H9 (cell line): ENCODE results near the gene FBXO31. TPM values are rescaled to one million over a fixed set of nuclear protein-coding genes. Genes with fewer than 3 reads are reported as not detected.

Source experiments
- DNase-seq: peaks from one replicate; pipeline ENCODE4 v3.0.0-alpha.2; 2017
- H2AFZ ChIP-seq: one replicate; pipeline ENCODE4 v1.6.1; 2013; ENCODE audit warnings: mild to moderate bottlenecking, low read length, control low read depth, moderate library complexity
- H2AK5ac ChIP-seq: 2 replicates; pipeline ENCODE4 v1.6.1; 2013; ENCODE audit warnings: low read length, control low read depth, mixed read lengths; ENCODE audit not compliant: insufficient read length
- H2BK120ac ChIP-seq: one replicate; pipeline ENCODE4 v1.6.1; 2013; ENCODE audit warnings: low read depth, mild to moderate bottlenecking, low read length, control low read depth, inconsistent platforms; ENCODE audit not compliant: poor library complexity, severe bottlenecking
- H2BK12ac ChIP-seq: 2 replicates; pipeline ENCODE4 v1.6.1; 2013; ENCODE audit warnings: low read length, control low read depth, mixed read lengths, low read depth; ENCODE audit not compliant: insufficient read length
- H2BK15ac ChIP-seq: 2 replicates; pipeline ENCODE4 v1.6.1; 2013; ENCODE audit warnings: low read depth, low read length, control low read depth
- H2BK20ac ChIP-seq: one replicate; pipeline ENCODE4 v1.6.1; 2013; ENCODE audit warnings: low read depth, mild to moderate bottlenecking, low read length, control low read depth, inconsistent platforms; ENCODE audit not compliant: poor library complexity, severe bottlenecking
- H2BK5ac ChIP-seq: 2 replicates; pipeline ENCODE4 v1.6.1; 2013; ENCODE audit warnings: low read length, control low read depth, mixed read lengths; ENCODE audit not compliant: insufficient read length
- H3K14ac ChIP-seq: 2 replicates; pipeline ENCODE4 v1.6.1; 2013; ENCODE audit warnings: low read length, control low read depth; ENCODE audit not compliant: insufficient read depth
- H3K18ac ChIP-seq: 2 replicates; pipeline ENCODE4 v1.6.1; 2013; ENCODE audit warnings: low read depth, mild to moderate bottlenecking, mixed read lengths, low read length, control low read depth; ENCODE audit not compliant: insufficient read length
- H3K23ac ChIP-seq: 2 replicates; pipeline ENCODE4 v1.6.1; 2013; ENCODE audit warnings: low read length, control low read depth, mixed read lengths, low read depth; ENCODE audit not compliant: insufficient read length
- H3K23me2 ChIP-seq: 2 replicates; pipeline ENCODE4 v1.6.1; 2013; ENCODE audit warnings: low read depth, mild to moderate bottlenecking, mixed read lengths, low read length, control low read depth; ENCODE audit not compliant: insufficient read length, poor library complexity, severe bottlenecking
- H3K27ac ChIP-seq: 2 replicates; pipeline ENCODE4 v1.5.1; 2013; ENCODE audit warnings: low read length, control low read depth, mixed read lengths, low read depth; ENCODE audit not compliant: insufficient read length
- H3K27me3 ChIP-seq: 2 replicates; pipeline ENCODE4 v1.6.1; 2013; ENCODE audit warnings: low read length, control low read depth, inconsistent platforms; ENCODE audit not compliant: insufficient read depth
- H3K4ac ChIP-seq: 2 replicates; pipeline ENCODE4 v1.6.1; 2013; ENCODE audit warnings: low read depth, mild to moderate bottlenecking, control low read depth, inconsistent platforms, low read length, moderate library complexity
- H3K4me1 ChIP-seq: 2 replicates; pipeline ENCODE4 v1.6.1; 2013; ENCODE audit warnings: low read length, control low read depth, inconsistent platforms; ENCODE audit not compliant: insufficient read depth
- H3K4me2 ChIP-seq: 2 replicates; pipeline ENCODE4 v1.6.1; 2013; ENCODE audit warnings: low read length, control low read depth, mixed read lengths; ENCODE audit not compliant: insufficient read length, insufficient read depth
- H3K56ac ChIP-seq: 2 replicates; pipeline ENCODE4 v1.6.1; 2013; ENCODE audit warnings: low read depth, mild to moderate bottlenecking, mixed read lengths, low read length, control low read depth; ENCODE audit not compliant: insufficient read length
- H3K79me1 ChIP-seq: 2 replicates; pipeline ENCODE4 v1.6.1; 2013; ENCODE audit warnings: low read depth, mild to moderate bottlenecking, moderate library complexity, low read length, control low read depth, inconsistent platforms; ENCODE audit not compliant: insufficient read depth, poor library complexity, severe bottlenecking
- H3K79me2 ChIP-seq: 2 replicates; pipeline ENCODE4 v1.6.1; 2013; ENCODE audit warnings: low read length, control low read depth, inconsistent platforms; ENCODE audit not compliant: insufficient read depth
- H3K9ac ChIP-seq: 2 replicates; pipeline ENCODE4 v1.6.1; 2013; ENCODE audit warnings: low read length, control low read depth, mixed read lengths; ENCODE audit not compliant: insufficient read length; ENCODE audit errors: extremely low read depth
- H3K9me3 ChIP-seq: one replicate; pipeline ENCODE4 v1.6.1; 2013; ENCODE audit warnings: low read depth, low read length, inconsistent platforms; ENCODE audit not compliant: control insufficient read depth
- H3T11ph ChIP-seq: one replicate; pipeline ENCODE4 v1.6.1; 2013; ENCODE audit warnings: mild to moderate bottlenecking, low read length, control low read depth, inconsistent platforms
- H4K20me1 ChIP-seq: one replicate; pipeline ENCODE4 v1.6.1; 2013; ENCODE audit not compliant: control insufficient read depth, insufficient read length, insufficient read depth
- H4K5ac ChIP-seq: 2 replicates; pipeline ENCODE4 v1.6.1; 2013; ENCODE audit warnings: low read depth, mild to moderate bottlenecking, mixed read lengths, low read length, control low read depth; ENCODE audit not compliant: insufficient read length
- H4K8ac ChIP-seq: replicated peaks from 2 replicates; pipeline ENCODE4 v1.6.1; 2013; ENCODE audit warnings: low read length, control low read depth, mixed read lengths, low read depth; ENCODE audit not compliant: insufficient read length
- H4K91ac ChIP-seq: 2 replicates; pipeline ENCODE4 v1.6.1; 2013; ENCODE audit warnings: low read depth, mild to moderate bottlenecking, moderate library complexity, mixed read lengths, low read length, control low read depth; ENCODE audit not compliant: insufficient read length
- H3K27ac Mint-ChIP-seq, 3 experiments: 2 replicates in 2 of 3; 3 replicates in 1 of 3; pipeline ENCODE4 v1.8.0; 2020 to 2021; ENCODE audit warnings: mixed read lengths in 3 of 3, mild to moderate bottlenecking in 1 of 3, moderate library complexity in 1 of 3
- H3K27me3 Mint-ChIP-seq: 2 replicates; pipeline ENCODE4 v1.8.0; 2021; ENCODE audit warnings: low read depth, mild to moderate bottlenecking, moderate library complexity, mixed read lengths
- H3K36me3 Mint-ChIP-seq, 3 experiments: 2 replicates in 2 of 3; 3 replicates in 1 of 3; pipeline ENCODE4 v1.8.0; 2020 to 2021; ENCODE audit warnings: low read depth in 3 of 3, mixed read lengths in 3 of 3; ENCODE audit not compliant: insufficient read depth in 1 of 3
- H3K4me1 Mint-ChIP-seq, 2 experiments: 2 replicates each; pipeline ENCODE4 v1.8.0; 2020; ENCODE audit warnings: mixed read lengths in 2 of 2
- H3K4me3 Mint-ChIP-seq, 2 experiments: 2 replicates in 1 of 2; 3 replicates in 1 of 2; pipeline ENCODE4 v1.8.0; 2020 to 2021; ENCODE audit warnings: mild to moderate bottlenecking in 2 of 2, mixed read lengths in 2 of 2, moderate library complexity in 1 of 2
- H3K9me3 Mint-ChIP-seq, 2 experiments: 2 replicates in 1 of 2; 3 replicates in 1 of 2; pipeline ENCODE4 v1.8.0; 2020; ENCODE audit warnings: mild to moderate bottlenecking in 2 of 2, mixed read lengths in 2 of 2, moderate library complexity in 1 of 2
- CTCF ChIP-seq: fragments of 200-600 bp; sonication (generic); conservative IDR thresholded peaks from 3 replicates; pipeline ENCODE4 v1.8.0; 2021; ENCODE audit warnings: antibody characterized with exemption, mild to moderate bottlenecking
- WGBS: extraction: QIAGEN DNeasy Blood & Tissue Kit; methylation state at CpG from one replicate; pipeline ENCODE4 v1.1.7; 2013; ENCODE audit warnings: missing lambda C conversion rate, low lambda C conversion rate, mixed read lengths; ENCODE audit not compliant: insufficient read length; ENCODE audit errors: extremely low coverage; 5-methylcytosine and 5-hydroxymethylcytosine counted together
- total RNA-seq: library from RNA; stranded (reverse); gene quantifications from 2 replicates; pipeline ENCODE4 v1.2.1, GENCODE V29; 2021

FBXO31 gene
- total RNA-seq, 1 experiment from 2014 or later: 24.2 TPM

GRCh38 chr16:87358696-87359095 lies 24.9 kb downstream of the FBXO31 start:
- Histone ChIP-seq H4K20me1 (no peaks in the 10 kb centered on the region), H3K9me3 (no peaks in the 10 kb centered on the region), H3K27ac (no peak overlapping the region), H3T11ph (no peak overlapping the region), H3K18ac (no peak overlapping the region), H3K4ac (no peak overlapping the region), H2AFZ (no peak overlapping the region), H3K23me2 (no peaks in the 10 kb centered on the region), H3K9ac (no peak overlapping the region), H2BK15ac (no peak overlapping the region), H2AK5ac (no peak overlapping the region), H3K56ac (no peak overlapping the region), H3K27me3 (no peaks in the 10 kb centered on the region), H3K79me1 (no peaks in the 10 kb centered on the region), H2BK5ac (no peak overlapping the region), H4K8ac (no peak overlapping the region), H3K4me1 (no peaks in the 10 kb centered on the region), H4K5ac (no peak overlapping the region), H3K79me2 (no peaks in the 10 kb centered on the region), H4K91ac (no peak overlapping the region), H2BK20ac (no peak overlapping the region), H3K14ac (no peak overlapping the region), H2BK12ac (no peak overlapping the region), H3K4me2 (no peak overlapping the region), H3K23ac (no peak overlapping the region), H2BK120ac (no peak overlapping the region)
- Mint-ChIP-seq H3K27me3 (no peaks in the 10 kb centered on the region), H3K36me3 (peaks cover 4 to 45% (median 26%) of the 10 kb centered on the region in 3 experiments; a peak in 6 of 7 replicates), H3K9me3 (no peaks in the 10 kb centered on the region), H3K4me1 (no peaks in the 10 kb centered on the region), H3K4me3 (no peak overlapping the region), H3K27ac (no peak overlapping the region)
- no CpG with 5 or more reads among the region's 9 CpGs for WGBS
- TF ChIP-seq CTCF: no peak
- no peak for DNase-seq
